IMR-90 (cell line): Measurements from ENCODE around the gene FOXL3.

Experiments used
- BHLHE40 ChIP-seq: fragments of 150-350 bp; IDR thresholded peaks from 2 replicates; pipeline ENCODE4 v1.6.1; 2016; ENCODE audit warnings: mild to moderate bottlenecking, low read depth, low read length
- CEBPB ChIP-seq: IDR thresholded peaks from 2 replicates; pipeline ENCODE4 v1.6.1; 2012; ENCODE audit warnings: low read depth, low read length, improper control_type of control experiment
- CTCF ChIP-seq: conservative IDR thresholded peaks from 2 replicates; pipeline ENCODE4 v1.5.1; 2012; ENCODE audit warnings: mild to moderate bottlenecking, low read depth, low read length, improper control_type of control experiment
- MAFK ChIP-seq: IDR thresholded peaks from 2 replicates; pipeline ENCODE4 v1.6.1; 2012; ENCODE audit warnings: low read depth, low read length, improper control_type of control experiment
- MAZ ChIP-seq: IDR thresholded peaks from 2 replicates; pipeline ENCODE4 v1.6.1; 2012; ENCODE audit warnings: low read depth, mild to moderate bottlenecking, low read length, improper control_type of control experiment, moderate library complexity, borderline replicate concordance
- MXI1 ChIP-seq: IDR thresholded peaks from 2 replicates; pipeline ENCODE4 v1.6.1; 2012; ENCODE audit warnings: low read depth, mild to moderate bottlenecking, low read length, moderate library complexity, borderline replicate concordance
- POLR2A ChIP-seq: IDR thresholded peaks from 2 replicates; pipeline ENCODE4 v1.6.1; 2012; ENCODE audit warnings: mild to moderate bottlenecking, low read depth, low read length
- RAD21 ChIP-seq: IDR thresholded peaks from 2 replicates; pipeline ENCODE4 v1.6.1; 2012; ENCODE audit warnings: low read length, improper control_type of control experiment
- RFX5 ChIP-seq: IDR thresholded peaks from 2 replicates; pipeline ENCODE4 v1.8.0; 2012; ENCODE audit warnings: low read depth, mild to moderate bottlenecking, low read length, moderate library complexity
- SMC3 ChIP-seq: fragments of 150-350 bp; IDR thresholded peaks from 2 replicates; pipeline ENCODE4 v1.6.1; 2016; ENCODE audit warnings: low read depth, mild to moderate bottlenecking, antibody characterized with exemption, low read length, moderate library complexity
- TF ChIP-seq, protein P1 (sequence below): fragments of 150-350 bp; IDR thresholded peaks from 2 replicates; pipeline ENCODE4 v1.6.1; 2017; ENCODE audit warnings: mild to moderate bottlenecking, antibody characterized with exemption, low read length, low read depth

- TF ChIP-seq CTCF (no peak), BHLHE40 (no peak), MAZ (no peak), POLR2A (no peak), MXI1 (no peak), MAFK (no peak), SMC3 (no peak), RAD21 (no peak), RFX5 (no peak), CEBPB (no peak)
- TF ChIP-seq, protein P1, sequence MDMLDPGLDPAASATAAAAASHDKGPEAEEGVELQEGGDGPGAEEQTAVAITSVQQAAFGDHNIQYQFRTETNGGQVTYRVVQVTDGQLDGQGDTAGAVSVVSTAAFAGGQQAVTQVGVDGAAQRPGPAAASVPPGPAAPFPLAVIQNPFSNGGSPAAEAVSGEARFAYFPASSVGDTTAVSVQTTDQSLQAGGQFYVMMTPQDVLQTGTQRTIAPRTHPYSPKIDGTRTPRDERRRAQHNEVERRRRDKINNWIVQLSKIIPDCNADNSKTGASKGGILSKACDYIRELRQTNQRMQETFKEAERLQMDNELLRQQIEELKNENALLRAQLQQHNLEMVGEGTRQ, result no peak
These were observed 5.5 kb downstream of the FOXL3 start for GRCh38 chr7:295155-296154.
